ENCODE results near the gene USP9Y.

DNA sequence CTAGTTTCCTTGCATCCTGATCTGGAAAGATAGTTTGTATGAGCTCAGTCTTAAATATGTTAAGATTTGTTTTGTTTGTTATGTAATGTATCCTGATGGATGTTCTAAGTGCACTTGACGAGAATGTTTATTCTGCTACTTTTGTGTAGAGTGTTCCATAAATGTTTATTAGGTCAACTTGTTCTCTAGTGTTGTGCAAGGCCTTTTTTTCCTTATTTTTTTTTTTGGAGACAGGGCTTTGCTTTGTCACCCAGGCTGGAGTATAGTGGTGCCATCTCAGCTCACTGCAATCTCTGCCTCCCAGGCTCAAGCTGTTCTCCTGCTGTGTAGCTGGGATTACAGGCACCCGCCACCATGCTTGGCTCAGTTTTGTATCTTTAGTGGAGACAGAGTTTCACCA is 28.7 kb downstream of the USP9Y start:
- TF ChIP-seq EZH2phosphoT487 (IDR thresholded peaks at IDR 0.05; ENCODE audit: low read depth), result no peak
- TF ChIP-seq, protein P1, sequence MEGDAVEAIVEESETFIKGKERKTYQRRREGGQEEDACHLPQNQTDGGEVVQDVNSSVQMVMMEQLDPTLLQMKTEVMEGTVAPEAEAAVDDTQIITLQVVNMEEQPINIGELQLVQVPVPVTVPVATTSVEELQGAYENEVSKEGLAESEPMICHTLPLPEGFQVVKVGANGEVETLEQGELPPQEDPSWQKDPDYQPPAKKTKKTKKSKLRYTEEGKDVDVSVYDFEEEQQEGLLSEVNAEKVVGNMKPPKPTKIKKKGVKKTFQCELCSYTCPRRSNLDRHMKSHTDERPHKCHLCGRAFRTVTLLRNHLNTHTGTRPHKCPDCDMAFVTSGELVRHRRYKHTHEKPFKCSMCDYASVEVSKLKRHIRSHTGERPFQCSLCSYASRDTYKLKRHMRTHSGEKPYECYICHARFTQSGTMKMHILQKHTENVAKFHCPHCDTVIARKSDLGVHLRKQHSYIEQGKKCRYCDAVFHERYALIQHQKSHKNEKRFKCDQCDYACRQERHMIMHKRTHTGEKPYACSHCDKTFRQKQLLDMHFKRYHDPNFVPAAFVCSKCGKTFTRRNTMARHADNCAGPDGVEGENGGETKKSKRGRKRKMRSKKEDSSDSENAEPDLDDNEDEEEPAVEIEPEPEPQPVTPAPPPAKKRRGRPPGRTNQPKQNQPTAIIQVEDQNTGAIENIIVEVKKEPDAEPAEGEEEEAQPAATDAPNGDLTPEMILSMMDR (IDR thresholded peaks at IDR 0.05; ENCODE audit: low read depth, low read length), result no peak
